LNCaP clone FGC (cell line): ENCODE results near the gene ARFRP1.

ENCODE experiments used
- DNase-seq: peaks from one replicate; pipeline ENCODE4 v3.0.0-alpha.2; 2011; ENCODE audit warnings: low read depth
- H3K4me3 ChIP-seq: 2 replicates; pipeline ENCODE4 v1.5.1; 2011; ENCODE audit warnings: mild to moderate bottlenecking, low read depth, low read length, control low read depth
- CTCF ChIP-seq: IDR thresholded peaks from 2 replicates; pipeline ENCODE4 v1.5.1; 2012; ENCODE audit warnings: mild to moderate bottlenecking; ENCODE audit not compliant: control insufficient read depth, insufficient read depth; ENCODE audit errors: extremely low read depth

Gene ARFRP1

GRCh38 chr20:63746751-63747315 is 39.1 kb upstream of the ARFRP1 start:
- no peak overlapping the region for H3K4me3 ChIP-seq
- no peak for DNase-seq
- no peak for TF ChIP-seq CTCF

- DNase-seq = no peak
- TF ChIP-seq CTCF = no peak
- H3K4me3 ChIP-seq = no peak overlapping the region
These were observed 38.4 kb upstream of the ARFRP1 start for GRCh38 chr20:63745961-63746731.

- no peak for DNase-seq
These were observed 37.6 kb upstream of the ARFRP1 start for GRCh38 chr20:63745424-63745805.

GRCh38 chr20:63744574-63745423 is 37.0 kb upstream of the ARFRP1 start:
- no peak for DNase-seq
- no peak for TF ChIP-seq CTCF
- H3K4me3 ChIP-seq = no peak overlapping the region

More at GRCh38 chr20:63745424-63745805, 37.6 kb upstream of the ARFRP1 start:
- TF ChIP-seq CTCF = no peak
- no peak overlapping the region for H3K4me3 ChIP-seq

GRCh38 chr20:63744158-63744557 is 36.4 kb upstream of the ARFRP1 start:
- no peak for DNase-seq
- H3K4me3 ChIP-seq = no peak overlapping the region
- TF ChIP-seq CTCF = no peak

- no peak for TF ChIP-seq CTCF
- no peak for DNase-seq
- H3K4me3 ChIP-seq = no peak overlapping the region
These were observed 35.6 kb upstream of the ARFRP1 start for GRCh38 chr20:63743210-63743970.
